GM18951 (cell line): Measurements from ENCODE around the gene OSTM1.

ENCODE experiments used
- POLR2A ChIP-seq: IDR thresholded peaks from 4 replicates; pipeline ENCODE4 v1.6.1; 2011; ENCODE audit warnings: mild to moderate bottlenecking; ENCODE audit not compliant: insufficient read length, insufficient read depth; ENCODE audit errors: extremely low read depth
- in situ Hi-C: fragments of 300-500 bp; cut with MboI; formaldehyde crosslinking; loops from one replicate; pipeline ENCODE4 v1.12.0; 2022; ENCODE audit warnings: low sequenced_read_pairs, mixed read lengths, inconsistent platforms; ENCODE audit not compliant: unreplicated experiment

Gene OSTM1

GRCh38 chr6:107999341-107999740, 75.2 kb downstream of the OSTM1 start:
- no peak for TF ChIP-seq POLR2A
- in situ Hi-C loops: no loop called here

GRCh38 chr6:107991772-107992550, 82.6 kb downstream of the OSTM1 start:
- in situ Hi-C loops: no loop called here

More at GRCh38 chr6:107991772-107992550, 82.6 kb downstream of the OSTM1 start:
- TF ChIP-seq POLR2A: no peak
